Colon (tissue), 2 donors: ENCODE results near the gene HNF1A.

Source experiments
- FAIRE-seq: peaks from 2 replicates; lab custom pipeline; 2012; peaks lifted over from hg19 to GRCh38; lab: Jason Lieb, UNC
- donor health status: control.
- donor health status: control.

Gene HNF1A

DNA sequence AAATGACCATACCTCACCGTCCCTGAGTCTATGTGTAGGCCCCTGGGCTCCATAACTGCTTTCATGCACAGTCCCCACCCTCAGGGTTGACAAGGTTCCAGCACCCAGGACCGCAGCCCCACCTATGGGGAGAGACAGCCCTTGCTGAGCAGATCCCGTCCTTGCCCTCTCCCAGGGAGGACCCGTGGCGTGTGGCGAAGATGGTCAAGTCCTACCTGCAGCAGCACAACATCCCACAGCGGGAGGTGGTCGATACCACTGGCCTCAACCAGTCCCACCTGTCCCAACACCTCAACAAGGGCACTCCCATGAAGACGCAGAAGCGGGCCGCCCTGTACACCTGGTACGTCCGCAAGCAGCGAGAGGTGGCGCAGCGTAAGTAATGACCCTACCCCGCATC lies 10.3 kb downstream of the HNF1A start:
- no peak for FAIRE-seq

DNA sequence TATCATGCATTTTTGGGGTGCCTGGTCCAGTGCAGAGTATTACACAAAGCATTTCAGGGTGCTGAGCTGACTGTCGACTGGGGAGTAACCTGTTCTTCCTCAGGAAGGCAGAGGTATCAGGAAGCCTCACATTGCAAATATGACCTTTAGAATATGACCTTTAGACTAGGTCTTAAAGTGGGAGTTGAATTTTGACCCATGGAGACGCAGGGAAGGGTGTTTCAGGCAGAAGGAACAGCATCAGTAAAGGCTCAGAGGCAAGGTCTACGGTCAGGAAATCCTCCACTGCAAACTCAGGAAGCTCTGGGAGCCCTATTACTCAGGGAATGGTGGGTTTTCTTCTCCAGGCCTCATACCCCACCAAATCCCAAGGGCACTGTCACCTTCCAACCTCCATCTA lies 11.3 kb downstream of the HNF1A start:
- FAIRE-seq = no peak

DNA sequence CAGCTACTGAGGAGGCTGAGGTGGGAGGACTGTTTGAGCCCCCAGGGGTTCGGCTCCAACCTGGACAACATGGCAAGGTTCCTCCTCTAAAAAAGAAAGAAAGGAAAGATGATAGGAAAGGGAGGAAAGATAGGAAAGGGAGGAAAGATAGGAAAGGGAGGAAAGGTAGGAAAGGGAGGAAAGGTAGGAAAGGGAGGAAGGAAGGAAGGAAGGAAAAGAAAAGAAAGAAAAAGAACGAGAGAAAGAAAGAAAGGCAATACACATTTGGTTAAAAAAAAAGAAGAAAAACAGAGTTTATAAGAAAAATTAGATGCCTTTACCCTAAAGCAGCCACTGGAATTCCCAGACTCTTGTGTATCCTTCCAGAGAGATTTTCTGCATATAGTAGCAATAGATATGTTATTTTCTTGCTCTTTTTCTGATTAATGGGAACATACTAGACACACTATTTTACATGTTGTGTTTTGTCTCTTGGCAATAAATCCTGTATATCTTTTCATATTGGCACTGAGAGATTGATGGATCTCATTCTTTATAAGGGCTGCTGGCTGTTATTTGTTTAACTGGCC lies 12.2 kb downstream of the HNF1A start:
- no peak for FAIRE-seq

DNA sequence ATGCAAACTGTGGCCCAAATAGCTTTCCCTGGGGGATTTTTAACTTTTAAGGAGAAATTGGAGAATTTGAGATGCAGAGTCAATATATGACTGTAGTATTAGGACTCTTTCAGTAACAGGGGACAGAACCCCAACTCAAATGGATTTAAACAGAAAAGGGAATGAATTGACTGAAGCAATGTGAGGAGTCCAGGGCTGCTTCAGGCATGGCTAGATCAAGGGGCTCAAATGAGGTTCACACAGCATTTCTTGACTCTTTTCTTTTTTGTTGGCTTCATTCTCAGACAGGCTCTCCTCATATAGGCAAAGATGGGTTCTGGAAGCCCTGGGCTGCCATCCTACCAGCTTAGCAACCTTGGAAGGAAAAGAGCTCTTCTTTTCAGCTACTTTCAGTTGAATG lies 13.6 kb downstream of the HNF1A start:
- no peak for FAIRE-seq

DNA sequence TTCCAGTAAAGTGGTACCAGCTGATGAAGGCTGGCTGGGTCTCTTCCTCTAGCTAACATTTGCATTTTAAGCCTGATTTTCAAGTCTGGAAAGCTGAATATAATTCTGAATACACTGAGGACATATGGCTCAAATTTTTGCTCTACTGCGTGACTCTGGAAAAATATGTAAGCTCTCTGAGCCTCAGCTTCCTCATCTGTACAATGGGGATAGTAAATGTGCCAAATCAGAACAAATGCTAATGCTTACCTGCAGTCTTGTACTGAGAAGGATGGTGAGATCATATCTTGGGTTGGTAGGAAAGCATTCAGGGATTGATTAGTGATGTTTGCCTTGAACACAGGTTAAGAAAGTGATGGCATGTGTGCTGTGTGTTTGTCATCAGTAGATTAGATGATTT lies 14.6 kb downstream of the HNF1A start:
- no peak for FAIRE-seq

DNA sequence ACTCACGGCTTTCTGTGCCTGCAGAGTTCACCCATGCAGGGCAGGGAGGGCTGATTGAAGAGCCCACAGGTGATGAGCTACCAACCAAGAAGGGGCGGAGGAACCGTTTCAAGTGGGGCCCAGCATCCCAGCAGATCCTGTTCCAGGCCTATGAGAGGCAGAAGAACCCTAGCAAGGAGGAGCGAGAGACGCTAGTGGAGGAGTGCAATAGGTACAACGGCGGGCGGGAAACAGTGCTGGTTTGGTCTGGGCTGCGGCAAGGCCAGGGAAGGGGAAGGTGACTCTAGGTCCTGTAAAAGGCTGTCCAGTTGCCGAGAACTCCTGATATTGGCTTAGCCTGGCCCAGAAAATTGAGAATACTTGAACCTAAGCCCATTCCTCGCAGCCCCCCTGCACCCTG lies 15.2 kb downstream of the HNF1A start:
- FAIRE-seq = no peak

DNA sequence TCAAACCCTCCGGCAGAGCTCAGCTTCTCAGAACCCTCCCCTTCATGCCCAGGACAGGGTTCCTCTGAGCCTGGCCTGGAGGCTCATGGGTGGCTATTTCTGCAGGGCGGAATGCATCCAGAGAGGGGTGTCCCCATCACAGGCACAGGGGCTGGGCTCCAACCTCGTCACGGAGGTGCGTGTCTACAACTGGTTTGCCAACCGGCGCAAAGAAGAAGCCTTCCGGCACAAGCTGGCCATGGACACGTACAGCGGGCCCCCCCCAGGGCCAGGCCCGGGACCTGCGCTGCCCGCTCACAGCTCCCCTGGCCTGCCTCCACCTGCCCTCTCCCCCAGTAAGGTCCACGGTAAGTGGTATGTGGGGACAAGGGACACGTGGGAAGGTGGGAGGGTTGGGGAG lies 15.7 kb downstream of the HNF1A start:
- FAIRE-seq = no peak

DNA sequence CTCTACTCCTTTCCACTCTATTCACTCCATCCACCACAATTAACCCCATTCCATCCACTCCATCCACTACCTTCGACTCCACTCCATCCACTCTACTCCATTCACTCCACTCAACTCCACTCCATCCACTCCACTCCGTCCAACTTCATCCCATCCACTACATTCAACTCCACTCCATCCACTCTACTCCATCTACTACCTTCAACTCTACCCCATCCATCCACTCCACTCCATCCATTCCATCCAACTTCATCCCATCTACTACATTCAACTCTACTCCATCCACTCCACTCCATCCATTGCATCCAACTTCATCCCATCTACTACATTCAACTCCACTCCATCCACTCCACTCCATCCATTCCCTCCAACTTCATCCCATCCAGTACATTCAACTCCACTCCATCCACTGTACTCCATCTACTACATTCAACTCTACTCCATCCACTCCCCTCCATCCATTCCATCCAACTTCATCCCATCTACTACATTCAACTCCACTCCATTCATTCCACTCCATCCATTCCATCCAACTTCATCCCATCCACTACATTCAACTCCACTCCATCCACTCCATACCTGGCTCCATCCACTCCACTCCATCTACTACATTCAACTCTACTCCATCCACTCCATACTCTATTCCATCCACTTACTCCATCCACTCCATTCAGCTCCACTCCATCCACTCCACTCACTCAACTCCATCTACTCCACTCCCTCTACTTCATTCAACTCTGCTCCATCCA lies 16.4 kb downstream of the HNF1A start:
- no peak for FAIRE-seq

DNA sequence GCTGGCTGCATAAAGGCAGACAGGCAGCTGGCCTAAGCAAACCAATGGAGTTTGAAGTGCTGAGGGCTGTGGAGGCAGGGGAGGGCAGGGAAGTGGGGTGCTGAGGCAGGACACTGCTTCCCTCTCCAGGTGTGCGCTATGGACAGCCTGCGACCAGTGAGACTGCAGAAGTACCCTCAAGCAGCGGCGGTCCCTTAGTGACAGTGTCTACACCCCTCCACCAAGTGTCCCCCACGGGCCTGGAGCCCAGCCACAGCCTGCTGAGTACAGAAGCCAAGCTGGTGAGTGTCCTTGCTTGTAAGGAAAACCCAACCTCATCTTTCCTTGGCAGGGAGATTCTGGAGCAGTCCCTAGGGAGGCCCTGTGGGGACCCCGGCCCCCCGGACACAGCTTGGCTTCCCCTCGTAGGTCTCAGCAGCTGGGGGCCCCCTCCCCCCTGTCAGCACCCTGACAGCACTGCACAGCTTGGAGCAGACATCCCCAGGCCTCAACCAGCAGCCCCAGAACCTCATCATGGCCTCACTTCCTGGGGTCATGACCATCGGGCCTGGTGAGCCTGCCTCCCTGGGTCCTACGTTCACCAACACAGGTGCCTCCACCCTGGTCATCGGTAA lies 17.9 kb downstream of the HNF1A start:
- no peak for FAIRE-seq

DNA sequence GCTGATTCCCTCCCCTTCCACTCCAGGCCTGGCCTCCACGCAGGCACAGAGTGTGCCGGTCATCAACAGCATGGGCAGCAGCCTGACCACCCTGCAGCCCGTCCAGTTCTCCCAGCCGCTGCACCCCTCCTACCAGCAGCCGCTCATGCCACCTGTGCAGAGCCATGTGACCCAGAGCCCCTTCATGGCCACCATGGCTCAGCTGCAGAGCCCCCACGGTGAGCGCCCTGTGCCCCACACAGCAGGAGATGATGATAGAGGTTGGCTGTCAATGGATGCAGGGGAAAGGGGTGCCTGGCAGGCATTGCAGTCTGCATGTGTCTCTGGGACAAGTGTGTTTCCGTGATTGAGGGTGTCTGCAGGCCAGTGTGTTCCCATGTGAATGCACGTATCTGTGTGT lies 19.1 kb downstream of the HNF1A start:
- FAIRE-seq = no peak

DNA sequence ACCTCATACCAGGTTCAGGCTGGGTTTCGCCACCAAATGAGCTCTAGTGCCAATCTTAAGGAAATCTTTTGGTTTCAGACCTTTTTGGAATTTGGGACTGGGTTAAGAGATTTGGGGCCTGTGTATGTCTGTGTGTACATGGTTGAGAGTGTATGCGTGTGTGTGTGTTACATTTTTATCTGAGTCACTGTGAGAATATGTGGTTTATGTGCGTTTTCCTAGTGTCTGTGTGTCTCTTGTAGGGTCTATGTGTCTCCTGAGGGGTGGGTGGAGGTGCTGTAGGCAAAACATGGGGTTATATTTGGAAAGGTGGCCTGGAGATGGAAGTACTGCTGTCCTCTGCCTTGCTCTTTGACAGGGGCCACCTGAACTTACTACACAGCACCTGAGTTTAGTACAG lies 20.1 kb downstream of the HNF1A start:
- FAIRE-seq = no peak

DNA sequence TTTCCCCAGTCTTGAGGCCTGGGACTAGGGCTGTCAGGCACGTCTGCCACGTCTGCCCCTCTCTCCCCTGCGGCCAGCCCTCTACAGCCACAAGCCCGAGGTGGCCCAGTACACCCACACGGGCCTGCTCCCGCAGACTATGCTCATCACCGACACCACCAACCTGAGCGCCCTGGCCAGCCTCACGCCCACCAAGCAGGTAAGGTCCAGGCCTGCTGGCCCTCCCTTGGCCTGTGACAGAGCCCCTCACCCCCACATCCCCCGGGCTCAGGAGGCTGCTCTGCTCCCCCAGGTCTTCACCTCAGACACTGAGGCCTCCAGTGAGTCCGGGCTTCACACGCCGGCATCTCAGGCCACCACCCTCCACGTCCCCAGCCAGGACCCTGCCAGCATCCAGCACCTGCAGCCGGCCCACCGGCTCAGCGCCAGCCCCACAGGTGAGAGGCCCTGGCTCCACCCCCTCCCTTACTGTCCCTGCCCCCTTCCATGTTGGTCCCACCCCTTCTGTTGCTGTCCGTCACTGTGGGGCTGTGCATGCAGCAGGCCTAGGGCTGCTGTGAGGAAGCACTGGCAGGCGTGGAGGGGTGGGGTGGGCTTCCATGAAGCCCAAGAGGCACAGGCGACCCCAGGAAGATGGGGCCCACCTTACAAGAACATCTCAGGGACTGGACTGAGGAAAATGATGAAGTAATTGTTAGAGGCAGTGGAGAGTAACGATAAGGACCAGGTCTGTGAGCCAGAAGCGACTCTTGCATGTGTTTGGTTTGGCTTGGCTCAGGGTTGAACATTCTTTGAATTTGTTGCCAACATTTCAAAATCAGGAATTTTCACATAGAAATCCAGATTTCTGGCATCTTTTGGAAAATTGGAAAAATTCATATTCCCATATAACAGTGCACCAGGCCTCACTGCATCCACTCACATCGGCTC lies 21.1 kb downstream of the HNF1A start:
- FAIRE-seq = no peak

DNA sequence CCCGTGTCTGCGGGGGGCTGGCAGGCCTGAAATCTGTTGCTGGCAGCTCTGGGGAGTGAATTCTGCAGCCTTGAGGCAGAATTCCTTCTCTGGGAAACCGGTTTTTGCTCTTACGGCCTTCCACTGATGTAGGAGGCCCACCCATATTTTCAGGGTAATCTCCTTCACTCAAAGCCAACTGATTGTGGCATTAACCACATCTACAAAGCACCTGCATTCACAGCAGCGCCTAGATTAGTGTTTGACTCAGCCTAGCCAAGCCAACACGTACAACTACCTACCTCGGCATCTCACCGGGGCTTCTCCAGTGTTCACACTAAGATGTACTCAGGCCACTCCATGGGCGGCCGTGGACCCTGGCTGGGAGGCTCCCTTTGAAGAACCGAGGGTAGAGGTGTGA lies 22.2 kb downstream of the HNF1A start:
- FAIRE-seq = no peak

DNA sequence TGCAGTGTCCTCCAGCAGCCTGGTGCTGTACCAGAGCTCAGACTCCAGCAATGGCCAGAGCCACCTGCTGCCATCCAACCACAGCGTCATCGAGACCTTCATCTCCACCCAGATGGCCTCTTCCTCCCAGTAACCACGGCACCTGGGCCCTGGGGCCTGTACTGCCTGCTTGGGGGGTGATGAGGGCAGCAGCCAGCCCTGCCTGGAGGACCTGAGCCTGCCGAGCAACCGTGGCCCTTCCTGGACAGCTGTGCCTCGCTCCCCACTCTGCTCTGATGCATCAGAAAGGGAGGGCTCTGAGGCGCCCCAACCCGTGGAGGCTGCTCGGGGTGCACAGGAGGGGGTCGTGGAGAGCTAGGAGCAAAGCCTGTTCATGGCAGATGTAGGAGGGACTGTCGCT lies 22.7 kb downstream of the HNF1A start:
- FAIRE-seq = no peak

DNA sequence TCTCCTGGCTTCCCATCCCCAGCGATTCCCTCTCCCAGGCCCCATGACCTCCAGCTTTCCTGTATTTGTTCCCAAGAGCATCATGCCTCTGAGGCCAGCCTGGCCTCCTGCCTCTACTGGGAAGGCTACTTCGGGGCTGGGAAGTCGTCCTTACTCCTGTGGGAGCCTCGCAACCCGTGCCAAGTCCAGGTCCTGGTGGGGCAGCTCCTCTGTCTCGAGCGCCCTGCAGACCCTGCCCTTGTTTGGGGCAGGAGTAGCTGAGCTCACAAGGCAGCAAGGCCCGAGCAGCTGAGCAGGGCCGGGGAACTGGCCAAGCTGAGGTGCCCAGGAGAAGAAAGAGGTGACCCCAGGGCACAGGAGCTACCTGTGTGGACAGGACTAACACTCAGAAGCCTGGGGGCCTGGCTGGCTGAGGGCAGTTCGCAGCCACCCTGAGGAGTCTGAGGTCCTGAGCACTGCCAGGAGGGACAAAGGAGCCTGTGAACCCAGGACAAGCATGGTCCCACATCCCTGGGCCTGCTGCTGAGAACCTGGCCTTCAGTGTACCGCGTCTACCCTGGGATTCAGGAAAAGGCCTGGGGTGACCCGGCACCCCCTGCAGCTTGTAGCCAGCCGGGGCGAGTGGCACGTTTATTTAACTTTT lies 23.6 kb downstream of the HNF1A start:
- no peak for FAIRE-seq

DNA sequence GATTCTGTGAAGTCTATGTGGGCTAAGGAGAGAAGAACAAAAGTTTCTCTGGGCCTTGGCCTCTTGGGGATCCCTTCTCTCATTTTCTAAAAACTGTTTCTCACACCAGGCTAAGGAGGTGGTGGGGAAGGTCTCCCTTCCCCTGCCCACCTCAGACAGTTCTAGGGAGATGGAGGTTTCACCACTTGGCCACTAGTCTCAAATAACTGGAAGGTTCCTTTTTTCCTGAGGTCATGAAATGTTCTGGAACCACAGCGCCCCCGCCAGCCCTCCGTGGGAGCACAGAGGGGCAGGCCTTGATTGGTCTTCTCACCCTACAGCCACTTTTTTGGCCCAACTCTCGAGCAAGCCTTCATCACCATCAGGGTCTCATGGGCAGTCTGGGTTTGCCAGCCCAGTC lies 25.3 kb downstream of the HNF1A start:
- no peak for FAIRE-seq

DNA sequence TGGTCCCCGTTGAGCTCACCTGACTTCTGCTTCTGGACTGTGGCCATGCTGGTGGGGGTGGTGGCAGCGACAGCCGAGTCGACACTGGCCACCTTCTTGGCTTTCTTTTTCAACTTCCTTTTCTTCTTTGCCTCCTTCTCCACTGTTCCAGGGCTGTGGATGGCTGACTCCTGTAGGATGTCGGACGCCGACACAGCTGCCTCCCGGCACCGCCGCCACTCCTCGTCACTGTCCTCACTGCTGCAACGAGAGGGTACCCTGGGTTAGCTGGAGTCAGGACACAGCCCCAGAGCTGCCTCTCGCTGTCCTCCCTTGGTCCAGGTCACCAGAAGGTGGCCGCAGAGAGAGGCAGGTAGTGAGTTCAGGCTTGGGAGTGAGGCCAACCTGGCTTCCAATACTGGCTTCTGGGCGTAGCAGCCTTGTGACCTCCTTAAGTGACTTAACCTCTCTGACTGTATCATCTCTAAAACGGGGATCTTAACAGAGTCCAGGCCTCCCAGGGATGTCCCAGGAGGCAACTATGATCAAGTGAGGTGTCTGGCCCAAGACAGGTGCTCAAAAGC lies 26.0 kb downstream of the HNF1A start:
- FAIRE-seq = no peak

DNA sequence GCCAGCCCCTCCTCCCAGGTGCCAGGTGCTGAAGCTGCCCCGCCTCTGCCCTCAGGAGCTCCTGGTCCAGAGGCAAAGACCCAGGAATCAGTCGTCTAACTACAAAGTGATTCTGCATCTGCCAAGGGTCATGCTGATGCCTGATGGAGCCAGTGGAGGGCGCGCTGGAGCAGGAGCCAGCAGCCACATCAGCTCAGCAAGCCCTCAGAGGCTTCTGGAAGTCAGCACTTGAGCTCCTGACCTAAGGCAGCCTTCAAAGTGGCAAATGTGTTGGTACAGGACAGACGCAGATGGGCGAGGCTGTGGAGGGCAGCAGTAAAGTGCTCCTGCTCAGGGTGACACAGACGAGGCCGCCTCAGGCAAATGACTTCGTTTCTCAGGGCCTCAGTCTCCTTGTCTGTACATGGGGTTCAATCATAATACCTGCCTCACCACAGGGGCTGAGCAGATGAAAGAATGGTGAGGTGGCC lies 27.0 kb downstream of the HNF1A start:
- FAIRE-seq = no peak

DNA sequence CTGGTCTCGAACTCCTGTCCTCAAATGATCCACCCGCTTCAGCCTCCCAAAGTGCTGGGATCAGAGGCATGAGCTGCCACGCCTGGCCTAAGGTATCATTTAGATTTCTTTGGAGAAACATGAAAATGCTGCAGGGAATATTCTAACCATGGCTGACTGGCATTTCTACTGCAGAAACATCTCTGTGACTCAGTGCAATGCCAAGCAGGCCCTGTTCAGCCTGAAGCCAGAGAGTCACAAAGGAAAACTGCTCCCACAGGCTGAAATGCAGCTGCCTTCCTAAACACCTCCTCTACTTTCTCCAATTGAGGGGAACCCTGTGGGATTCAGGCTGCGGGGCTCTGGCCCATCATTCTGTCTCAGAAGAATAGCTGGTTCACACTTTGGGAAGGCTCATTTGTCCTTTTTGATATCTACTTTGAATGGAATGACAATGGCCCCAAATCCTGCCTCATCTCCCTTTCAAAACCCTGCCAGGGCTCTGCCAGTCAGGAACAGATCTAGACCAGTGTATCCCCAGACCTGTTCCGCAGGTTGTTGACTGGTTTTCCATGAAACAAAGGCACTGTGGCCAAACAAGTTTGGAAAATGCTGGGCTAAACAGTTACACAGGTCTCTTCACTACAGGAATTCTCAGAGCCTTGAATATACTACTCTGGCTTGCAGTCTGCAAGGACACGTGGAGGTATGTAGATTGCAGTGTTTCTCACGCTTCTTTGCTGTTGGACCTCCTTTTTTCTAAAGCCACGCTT lies 30.2 kb downstream of the HNF1A start:
- no peak for FAIRE-seq

DNA sequence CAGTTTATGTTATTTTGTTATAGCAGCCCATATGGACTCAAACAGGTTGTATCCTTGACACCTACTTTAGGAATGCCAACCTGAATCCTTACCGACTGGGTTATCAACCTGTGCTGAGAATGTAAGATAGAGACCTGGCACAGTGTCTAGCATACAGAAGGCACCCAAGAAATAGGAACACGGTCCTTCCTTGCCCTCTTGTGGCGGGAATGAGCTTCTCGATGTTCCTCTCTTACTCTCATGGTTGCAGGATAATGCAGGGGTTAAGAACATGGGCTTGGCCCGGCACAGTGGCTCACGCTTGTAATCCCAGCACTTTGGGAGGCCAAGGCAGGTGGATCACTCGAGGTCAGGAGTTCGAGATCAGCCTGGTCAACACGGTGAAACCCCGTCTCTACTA lies 31.4 kb downstream of the HNF1A start:
- no peak for FAIRE-seq

DNA sequence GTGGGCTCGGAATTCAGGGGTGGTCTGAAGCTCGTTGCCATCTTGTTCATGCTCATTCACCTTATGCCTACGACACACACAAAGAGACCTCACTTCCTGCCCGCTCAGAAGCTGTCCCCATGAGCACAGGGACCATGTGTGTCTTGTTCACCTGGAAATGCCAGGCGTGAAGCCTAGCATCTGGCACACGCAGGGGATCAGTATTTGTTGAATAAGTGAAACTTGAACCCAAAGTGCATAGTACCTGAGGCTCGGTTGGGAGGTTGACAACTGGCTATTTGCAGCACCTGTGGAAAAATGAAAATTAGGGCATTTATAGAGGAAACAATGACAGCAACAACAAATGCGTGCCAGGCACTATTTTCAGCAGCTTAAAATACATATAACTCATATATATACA lies 32.5 kb downstream of the HNF1A start:
- FAIRE-seq = no peak
